C4-2B (cell line): Measurements from ENCODE around the gene WDR11.
A peak's percentile ranks its signal among the peaks of the same experiment; 100 is the strongest.

Source experiments
- ZFX ChIP-seq: fragments of 450-650 bp; IDR thresholded peaks from 2 replicates; pipeline ENCODE4 v1.6.1; 2017
- TF ChIP-seq, protein P1 (sequence below): fragments of 450-650 bp; conservative IDR thresholded peaks from 2 replicates; pipeline ENCODE4 v1.5.1; 2017; ENCODE audit warnings: mild to moderate bottlenecking

DNA sequence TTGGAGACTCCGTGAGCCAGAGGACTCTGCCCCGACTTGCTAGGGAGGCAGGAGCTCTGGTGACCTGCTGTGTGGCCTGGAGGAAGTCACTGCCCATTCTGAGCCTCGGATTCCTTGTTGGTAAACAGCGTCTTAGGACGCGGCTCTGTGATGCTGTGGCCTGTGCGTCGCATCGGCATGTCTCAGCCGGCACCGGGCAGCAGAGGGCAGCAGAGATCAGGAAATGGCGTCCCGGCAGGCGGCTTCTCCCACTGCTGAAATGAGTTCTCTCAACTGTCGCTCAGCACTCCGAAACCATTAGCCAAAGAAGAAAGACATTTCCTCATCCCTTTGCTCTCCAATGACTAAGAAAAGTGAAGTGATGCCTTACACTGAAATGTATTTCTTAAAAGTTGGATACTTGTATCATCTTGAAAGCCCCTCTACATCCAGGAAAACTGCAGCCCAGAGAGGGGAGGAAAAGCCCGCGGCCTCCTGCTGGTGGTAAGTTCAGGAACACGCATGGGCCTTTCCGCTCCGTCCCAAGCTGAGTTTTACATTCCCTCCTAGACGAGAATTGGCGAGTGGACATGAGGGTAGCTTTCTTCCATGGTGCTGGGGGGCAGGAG, 91.7 kb downstream of the WDR11 start:
- TF ChIP-seq, protein P1, sequence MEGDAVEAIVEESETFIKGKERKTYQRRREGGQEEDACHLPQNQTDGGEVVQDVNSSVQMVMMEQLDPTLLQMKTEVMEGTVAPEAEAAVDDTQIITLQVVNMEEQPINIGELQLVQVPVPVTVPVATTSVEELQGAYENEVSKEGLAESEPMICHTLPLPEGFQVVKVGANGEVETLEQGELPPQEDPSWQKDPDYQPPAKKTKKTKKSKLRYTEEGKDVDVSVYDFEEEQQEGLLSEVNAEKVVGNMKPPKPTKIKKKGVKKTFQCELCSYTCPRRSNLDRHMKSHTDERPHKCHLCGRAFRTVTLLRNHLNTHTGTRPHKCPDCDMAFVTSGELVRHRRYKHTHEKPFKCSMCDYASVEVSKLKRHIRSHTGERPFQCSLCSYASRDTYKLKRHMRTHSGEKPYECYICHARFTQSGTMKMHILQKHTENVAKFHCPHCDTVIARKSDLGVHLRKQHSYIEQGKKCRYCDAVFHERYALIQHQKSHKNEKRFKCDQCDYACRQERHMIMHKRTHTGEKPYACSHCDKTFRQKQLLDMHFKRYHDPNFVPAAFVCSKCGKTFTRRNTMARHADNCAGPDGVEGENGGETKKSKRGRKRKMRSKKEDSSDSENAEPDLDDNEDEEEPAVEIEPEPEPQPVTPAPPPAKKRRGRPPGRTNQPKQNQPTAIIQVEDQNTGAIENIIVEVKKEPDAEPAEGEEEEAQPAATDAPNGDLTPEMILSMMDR, result peak; percentile 92
- no peak for TF ChIP-seq ZFX
